HCT116 (cell line): ENCODE measurements around the gene GZF1. TPM values are rescaled to one million over a fixed set of nuclear protein-coding genes. Genes with fewer than 3 reads are reported as not detected.

Source experiments
- ATAC-seq: fragments of 200-7000 bp; cut with Tn5 transposase; 2 replicates; pipeline ENCODE4 v1.9.1; 2020; ENCODE audit warnings: mild to moderate bottlenecking, moderate library complexity
- BruUV-seq: library from RNA; stranded (reverse); fragments of 400-500 nt; replicated peaks from 2 replicates; lab custom pipeline; 2021; lab: Mats Ljungman, UMichigan
- CTCF ChIA-PET: fragments of 300-600 bp; sonication (Branson Sonifier 250); formaldehyde crosslinking; loops from one replicate; lab custom pipeline; 2021; ENCODE audit warnings: antibody characterized with exemption; lab: Charles Lee
- POLR2A ChIA-PET: fragments of 300-600, 350-600 bp; sonication (Branson Sonifier 250); formaldehyde crosslinking; loops from one replicate; lab custom pipeline; 2021; ENCODE audit warnings: antibody characterized with exemption; lab: Charles Lee
- RAD21 ChIA-PET, 2 experiments: fragments of 300-600 bp; sonication (Branson Sonifier 250); formaldehyde crosslinking; loops; one replicate each; lab custom pipeline; 2023; ENCODE audit warnings: low total read pairs in 2 of 2; ENCODE audit not compliant: uncharacterized antibody in 2 of 2, unreplicated experiment in 2 of 2, low non-redundant PET in 1 of 2; lab: Charles Lee
- DNase-seq: peaks from one replicate; pipeline ENCODE4 v3.0.0-alpha.2; 2010; ENCODE audit warnings: low read depth, low spot score
- H2AFZ ChIP-seq: fragments of 200-600 bp; shearing (Covaris generic), sonication (generic); 2 replicates; pipeline ENCODE4 v1.6.1; 2017; ENCODE audit warnings: low read depth, mixed run types, mixed read lengths, antibody characterized with exemption, low read length; ENCODE audit not compliant: poor library complexity, severe bottlenecking
- H3K27ac ChIP-seq: 2 replicates; pipeline ENCODE4 v1.5.1; 2012; ENCODE audit warnings: low read depth, low read length
- H3K27me3 ChIP-seq: fragments of 200-600 bp; sonication (generic); 2 replicates; pipeline ENCODE4 v1.6.1; 2016; ENCODE audit warnings: mixed run types, low read length, mixed read lengths; ENCODE audit not compliant: insufficient read depth
- H3K36me3 ChIP-seq, 2 experiments: fragments of 200-500 bp in 1 of 2; fragments of 200-600 bp in 1 of 2; sonication (Bioruptor generic) in 1 of 2; sonication (generic) in 1 of 2; 2 replicates each; pipeline versions ENCODE4 v1.5.1 to v1.6.1; 2014 to 2016; ENCODE audit warnings: low read length in 2 of 2, inconsistent platforms in 1 of 2, mixed read lengths in 1 of 2, mixed run types in 1 of 2; ENCODE audit not compliant: insufficient read depth in 2 of 2, control insufficient read depth in 1 of 2
- H3K4me1 ChIP-seq, 2 experiments: fragments of 200-600 bp in 1 of 2; sonication (generic) in 1 of 2; 2 replicates each; pipeline versions ENCODE4 v1.5.1 to v1.6.1; 2012 to 2017; ENCODE audit warnings: low read length in 2 of 2, inconsistent platforms in 1 of 2, mild to moderate bottlenecking in 1 of 2, mixed read lengths in 1 of 2, mixed run types in 1 of 2, moderate library complexity in 1 of 2; ENCODE audit not compliant: insufficient read depth in 2 of 2, control insufficient read depth in 1 of 2
- H3K4me2 ChIP-seq: fragments of 200-600 bp; sonication (generic); 2 replicates; pipeline ENCODE4 v1.6.1; 2017; ENCODE audit warnings: mixed run types, low read length, mixed read lengths
- H3K4me3 ChIP-seq, 2 experiments: fragments of 200-600 bp in 1 of 2; sonication (generic) in 1 of 2; replicated peaks in 1 of 2; 2 replicates each; pipeline ENCODE4 v1.5.1; 2011 to 2016; ENCODE audit warnings: low read length in 2 of 2, control low read depth in 1 of 2, low read depth in 1 of 2, mild to moderate bottlenecking in 1 of 2, mixed read lengths in 1 of 2, mixed run types in 1 of 2
- H3K79me2 ChIP-seq: fragments of 200-600 bp; sonication (generic); 2 replicates; pipeline ENCODE4 v1.6.1; 2017; ENCODE audit warnings: mild to moderate bottlenecking, mixed run types, low read length, moderate library complexity, mixed read lengths; ENCODE audit not compliant: insufficient read depth
- H3K9ac ChIP-seq: fragments of 200-600 bp; sonication (generic); 2 replicates; pipeline ENCODE4 v1.6.1; 2016; ENCODE audit warnings: low read length, mixed read lengths
- H3K9me2 ChIP-seq: fragments of 200-600 bp; sonication (generic), shearing (Covaris generic); 2 replicates; pipeline ENCODE4 v1.6.1; 2017; ENCODE audit warnings: mixed run types, mild to moderate bottlenecking, moderate library complexity; ENCODE audit not compliant: insufficient read depth
- H3K9me3 ChIP-seq, 2 experiments: fragments of 200-500 bp in 1 of 2; fragments of 200-600 bp in 1 of 2; sonication (Bioruptor generic) in 1 of 2; sonication (generic) in 1 of 2; 2 replicates each; pipeline ENCODE4 v1.6.1; 2014 to 2017; ENCODE audit warnings: low read length in 2 of 2, mixed read lengths in 2 of 2, inconsistent platforms in 1 of 2, low read depth in 1 of 2, mild to moderate bottlenecking in 1 of 2, mixed run types in 1 of 2, moderate library complexity in 1 of 2; ENCODE audit not compliant: control insufficient read depth in 1 of 2, insufficient read depth in 1 of 2
- H4K20me1 ChIP-seq: fragments of 200-600 bp; sonication (generic), shearing (Covaris generic); 2 replicates; pipeline ENCODE4 v1.6.1; 2017; ENCODE audit warnings: mixed run types, mild to moderate bottlenecking, moderate library complexity; ENCODE audit not compliant: insufficient read depth
- CEBPB ChIP-seq: IDR thresholded peaks from 2 replicates; pipeline ENCODE4 v1.6.1; 2012; ENCODE audit warnings: low read depth
- CTCF ChIP-seq, 3 experiments: fragments of 200-600 bp in 1 of 3; sonication (generic) in 1 of 3; IDR thresholded peaks in 2 of 3; conservative IDR thresholded peaks in 1 of 3; 2 replicates each; pipeline ENCODE4 v1.5.1; 2012 to 2017; ENCODE audit warnings: low read depth in 2 of 3, low read length in 2 of 3, antibody characterized with exemption in 1 of 3, borderline replicate concordance in 1 of 3, control low read depth in 1 of 3, mild to moderate bottlenecking in 1 of 3, mixed read lengths in 1 of 3, mixed run types in 1 of 3, moderate library complexity in 1 of 3; ENCODE audit not compliant: insufficient read depth in 1 of 3
- EGR1 ChIP-seq: IDR thresholded peaks from 2 replicates; pipeline ENCODE4 v1.6.1; 2012; ENCODE audit warnings: low read depth
- EZH2 ChIP-seq: fragments of 200-600 bp; sonication (generic); IDR thresholded peaks from 2 replicates; pipeline ENCODE4 v1.6.1; 2017; ENCODE audit warnings: antibody characterized with exemption, mixed run types
- EZH2phosphoT487 ChIP-seq: fragments of 200-600 bp; IDR thresholded peaks from 2 replicates; pipeline ENCODE4 v1.6.1; 2018; ENCODE audit warnings: antibody characterized with exemption, borderline replicate concordance
- MAX ChIP-seq: IDR thresholded peaks from 2 replicates; pipeline ENCODE4 v1.6.1; 2012
- POLR2A ChIP-seq: IDR thresholded peaks from 2 replicates; pipeline ENCODE4 v1.7.0; 2011; ENCODE audit warnings: borderline replicate concordance; ENCODE audit not compliant: insufficient read depth, insufficient read length; ENCODE audit errors: extremely low read depth
- POLR2AphosphoS5 ChIP-seq: IDR thresholded peaks from 2 replicates; pipeline ENCODE4 v1.6.1; 2011; ENCODE audit warnings: mild to moderate bottlenecking, low read depth, low read length, moderate library complexity
- SP1 ChIP-seq: IDR thresholded peaks from 2 replicates; pipeline ENCODE4 v1.6.1; 2012; ENCODE audit warnings: low read depth
- ZNF274 ChIP-seq: fragments of 200-500 bp; sonication (Bioruptor generic); IDR thresholded peaks from 2 replicates; pipeline ENCODE4 v1.6.1; 2014; ENCODE audit warnings: mild to moderate bottlenecking, low read depth, low read length, inconsistent platforms
- intact Hi-C: fragments of 100-400 bp; cut with micrococcal nuclease; formaldehyde crosslinking; loops from 2 replicates; pipeline ENCODE4 v1.10.0; 2022
- total RNA-seq: library from RNA; stranded (reverse); gene quantifications from one replicate; pipeline ENCODE4 v1.2.1, GENCODE V29; 2021; ENCODE audit not compliant: unreplicated experiment

GZF1 gene
- total RNA-seq, 1 experiment from 2014 or later, result 10.4 TPM

DNA sequence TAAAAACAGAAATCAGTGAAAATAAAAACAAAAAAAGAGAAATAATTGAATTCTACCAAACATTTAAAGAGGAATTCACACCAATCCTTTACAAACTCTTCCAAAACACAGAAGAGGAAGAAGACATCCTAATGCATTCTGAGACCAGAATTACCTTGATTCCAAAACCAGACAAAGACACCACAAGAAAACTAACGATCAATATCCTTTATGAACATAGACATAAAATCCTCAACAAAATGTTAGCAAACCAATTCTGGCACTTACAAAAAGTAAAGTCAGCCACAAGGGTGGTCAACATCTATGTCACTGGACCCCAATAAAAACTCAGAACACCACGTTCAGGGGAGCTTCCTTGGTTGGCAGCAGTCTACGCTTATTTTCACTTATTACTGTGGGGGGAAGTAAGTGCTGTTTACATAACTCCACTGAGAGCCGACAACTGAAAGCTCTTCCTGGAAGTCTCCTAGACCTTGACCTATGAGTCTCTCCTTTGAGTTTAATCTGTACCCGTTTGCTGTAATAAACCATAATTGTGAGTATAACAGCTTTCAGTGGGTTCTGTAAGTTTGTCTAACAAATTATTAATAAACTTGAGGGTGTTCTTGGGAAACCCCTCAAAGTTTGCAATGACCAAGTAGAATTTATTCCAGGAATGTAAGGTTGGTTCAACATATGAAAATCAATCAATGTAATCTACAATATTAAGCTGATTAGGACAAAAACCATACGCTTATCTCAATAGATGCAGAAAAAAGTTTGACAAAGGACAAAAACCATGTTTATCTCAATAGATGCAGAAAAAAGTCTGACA lies 24.5 kb downstream of the GZF1 start:
- no peak overlapping the region for H3K9ac ChIP-seq
- no peak overlapping the region for H3K4me3 ChIP-seq
- H3K27ac ChIP-seq, result no peak overlapping the region
- ChIA-PET CTCF (no interaction called here), POLR2A (no interaction called here), RAD21 (no interaction called here)
- H3K27me3 ChIP-seq, result no peaks in the 10 kb centered on the region
- H3K36me3 ChIP-seq, result peaks cover 7 to 10% of the 10 kb centered on the region in 2 experiments; a peak in 1 of 4 replicates
- TF ChIP-seq SP1 (no peak), EGR1 (no peak), POLR2AphosphoS5 (no peak), EZH2 (no peak), ZNF274 (no peak), CTCF (IDR thresholded peaks at IDR 0.05 in 2 of 3, conservative IDR thresholded peaks at IDR 0.05 in 1 of 3; ENCODE audit: borderline replicate concordance in 1 of 3, insufficient read depth in 1 of 3, low read depth in 2 of 3, low read length in 2 of 3) (no peak), EZH2phosphoT487 (no peak), POLR2A (no peak), MAX (no peak), CEBPB (no peak)
- peaks cover 11% of the 10 kb centered on the region; the same call in 1 of the 2 replicates for H3K79me2 ChIP-seq
- no peak overlapping the region for H3K4me2 ChIP-seq
- H2AFZ ChIP-seq, result no peak overlapping the region
- no peak for ATAC-seq
- no peaks in the 10 kb centered on the region for H3K4me1 ChIP-seq
- H4K20me1 ChIP-seq, result no peaks in the 10 kb centered on the region
- no peak for DNase-seq
- 0 out of 4 replicates have a peak, but pooled peaks cover 0 to 5% of the 10 kb centered on the region in 2 experiments for H3K9me3 ChIP-seq
- BruUV-seq, result no TSS peak
- no peaks in the 10 kb centered on the region for H3K9me2 ChIP-seq
- intact Hi-C loops, result no loop called here
